ENCODE results near the gene MAN1A1.

Gene MAN1A1

DNA sequence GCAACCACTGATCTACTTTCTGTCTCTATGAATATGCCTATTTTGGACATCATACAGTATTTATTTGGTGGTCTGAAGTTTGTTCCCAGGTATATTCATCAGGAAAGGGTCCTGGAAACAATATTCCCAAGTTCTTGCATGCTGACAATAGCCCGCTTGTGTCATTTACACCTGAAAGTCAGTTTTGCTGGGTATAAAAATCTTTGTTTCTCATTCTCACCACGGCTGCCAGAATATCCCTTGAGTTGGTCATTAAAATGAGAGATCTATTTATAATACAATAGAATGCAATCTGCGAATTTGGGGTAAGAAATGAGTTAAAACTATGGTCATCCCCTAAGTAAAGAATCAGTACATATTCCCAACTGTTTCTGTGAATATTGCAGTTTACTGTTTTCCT, 79.0 kb downstream of the MAN1A1 start:
- no peak for DNase-seq (ENCODE audit: low read depth in 2 of 2)

DNA sequence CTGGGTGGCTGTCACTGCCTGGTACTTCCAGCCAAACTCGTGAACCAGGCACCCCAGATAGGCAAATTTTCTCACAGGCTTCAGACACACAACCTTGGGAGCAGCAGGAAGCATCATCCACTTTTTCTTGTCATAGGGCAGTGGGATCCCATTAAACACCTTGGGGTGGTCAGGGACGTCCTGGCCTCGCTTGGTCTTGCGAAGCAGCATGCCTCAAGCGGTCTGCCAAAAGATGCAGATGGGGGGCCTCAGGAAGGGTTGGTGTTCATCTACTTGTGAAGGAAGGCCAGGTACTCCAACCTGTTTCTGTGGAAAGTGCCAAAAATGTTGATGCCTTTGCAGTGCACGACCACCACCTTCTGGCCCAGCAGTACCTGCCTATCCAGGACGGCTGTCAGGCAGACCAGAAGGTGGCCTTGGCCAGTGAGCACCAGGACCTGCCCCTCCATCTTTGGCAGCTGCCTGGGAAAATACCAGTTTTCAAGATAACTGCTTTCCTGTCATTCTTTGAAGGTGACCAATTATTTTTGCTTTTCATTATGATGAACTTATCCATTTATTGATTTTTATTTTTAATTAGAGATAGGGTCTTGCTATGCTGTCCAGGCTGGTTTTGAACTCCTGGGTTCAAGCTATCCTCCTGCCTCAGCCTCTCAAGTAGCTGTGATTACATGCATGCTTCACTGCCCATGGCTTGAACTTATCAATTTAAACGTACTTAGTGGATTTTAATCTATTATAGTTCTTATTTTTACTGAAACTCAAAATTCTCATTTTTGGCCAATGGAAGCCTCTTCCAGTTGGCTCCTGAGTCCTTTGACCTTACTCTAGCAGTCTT, 80.1 kb downstream of the MAN1A1 start:
- no peak for DNase-seq (ENCODE audit: low read depth in 2 of 2)

DNA sequence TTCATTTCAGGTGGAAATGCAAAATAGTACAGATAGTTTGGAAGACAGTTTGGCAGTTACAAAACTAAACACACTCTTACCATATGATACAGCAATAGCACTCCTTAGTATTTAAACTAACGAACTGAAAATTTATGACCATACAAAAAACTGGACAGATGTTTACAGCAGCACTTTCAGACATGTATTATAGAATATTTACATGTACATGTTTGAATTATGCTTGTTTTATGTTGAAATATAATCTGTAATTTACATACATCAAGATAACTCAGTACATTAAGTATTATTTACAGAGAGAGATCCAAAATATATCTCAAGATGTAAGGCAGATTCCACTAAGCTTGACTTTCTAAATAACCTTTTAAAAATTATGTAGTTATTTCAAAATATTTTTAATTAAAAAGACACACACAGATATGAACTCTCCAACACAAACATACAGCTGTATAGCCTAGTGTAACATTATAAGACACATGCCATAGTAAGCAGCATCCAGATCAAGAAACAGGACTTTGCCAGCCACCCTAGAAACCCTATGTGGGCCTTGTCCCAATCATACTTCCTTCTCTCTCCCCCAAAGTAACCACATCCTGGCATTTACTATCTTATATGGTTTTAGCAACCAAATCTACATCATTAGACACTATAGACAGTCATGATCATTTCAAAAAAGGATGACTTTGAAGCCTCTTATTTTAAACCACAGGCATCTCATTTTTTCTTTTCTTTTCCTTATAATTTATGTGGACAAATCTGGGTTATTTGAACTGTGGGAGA, 82.2 kb downstream of the MAN1A1 start:
- no peak for DNase-seq (ENCODE audit: low read depth in 2 of 2)

DNA sequence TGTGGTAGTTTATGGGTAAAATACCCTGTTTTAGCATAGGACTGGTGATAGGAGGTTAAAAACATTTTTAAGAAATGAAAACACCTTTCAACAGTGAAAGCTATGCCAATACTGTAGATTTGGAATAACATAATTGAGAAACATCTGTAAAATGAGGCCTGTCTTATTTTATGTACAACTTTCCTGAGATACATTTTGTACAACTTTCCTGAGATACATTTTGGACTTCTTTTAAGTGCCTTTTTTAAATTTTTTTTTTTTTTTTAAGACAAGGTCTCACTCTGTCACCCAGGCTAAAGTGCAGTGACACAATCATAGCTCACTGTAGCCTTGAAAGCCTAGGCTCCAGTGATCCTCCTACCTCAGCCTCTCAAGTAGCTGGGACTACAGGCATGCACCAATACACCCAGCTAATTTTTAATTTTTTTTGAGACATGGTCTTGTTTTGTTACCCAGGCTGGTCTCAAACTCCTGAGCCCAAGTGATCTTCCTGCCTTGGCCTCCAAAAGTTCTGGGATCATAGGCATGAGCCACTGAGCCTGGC, 84.6 kb downstream of the MAN1A1 start:
- no peak for DNase-seq (ENCODE audit: low read depth in 2 of 2)

DNA sequence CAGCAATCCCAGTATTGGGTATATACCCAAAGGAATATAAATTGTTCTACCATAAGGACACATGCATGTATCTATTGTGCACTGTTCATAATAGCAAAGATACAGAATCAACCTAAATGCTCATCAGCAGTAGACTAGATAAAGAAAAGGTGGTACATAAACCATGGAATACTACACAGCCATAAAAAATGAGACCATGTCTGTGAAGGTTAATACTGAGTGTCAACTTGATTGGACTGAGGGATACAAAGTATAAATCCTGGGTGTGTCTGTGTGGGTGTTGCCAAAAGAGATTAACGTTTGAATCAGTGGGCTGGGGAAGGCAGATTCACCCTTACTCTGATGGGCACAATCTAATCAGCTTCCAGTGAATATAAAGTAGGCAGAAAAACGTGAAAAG, 86.9 kb downstream of the MAN1A1 start:
- no peak for DNase-seq (ENCODE audit: low read depth in 2 of 2)

DNA sequence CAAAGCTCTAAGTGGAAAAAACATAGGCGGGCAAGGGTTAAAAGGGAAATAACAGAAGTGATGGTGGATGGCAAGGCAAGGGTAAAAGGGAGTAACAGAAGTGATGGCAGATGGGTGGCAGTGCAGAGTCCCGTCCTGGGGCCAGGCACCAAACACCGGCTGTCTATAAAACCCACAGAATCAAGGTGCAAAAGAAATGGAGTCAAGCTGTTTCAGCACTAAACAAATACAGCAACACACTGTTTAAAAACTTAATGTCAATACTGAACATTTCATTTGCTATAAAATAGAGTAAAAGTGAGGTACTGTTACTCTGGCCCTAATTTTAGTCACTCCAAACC, 87.6 kb downstream of the MAN1A1 start:
- DNase-seq (ENCODE audit: low read depth in 2 of 2), result no peak

DNA sequence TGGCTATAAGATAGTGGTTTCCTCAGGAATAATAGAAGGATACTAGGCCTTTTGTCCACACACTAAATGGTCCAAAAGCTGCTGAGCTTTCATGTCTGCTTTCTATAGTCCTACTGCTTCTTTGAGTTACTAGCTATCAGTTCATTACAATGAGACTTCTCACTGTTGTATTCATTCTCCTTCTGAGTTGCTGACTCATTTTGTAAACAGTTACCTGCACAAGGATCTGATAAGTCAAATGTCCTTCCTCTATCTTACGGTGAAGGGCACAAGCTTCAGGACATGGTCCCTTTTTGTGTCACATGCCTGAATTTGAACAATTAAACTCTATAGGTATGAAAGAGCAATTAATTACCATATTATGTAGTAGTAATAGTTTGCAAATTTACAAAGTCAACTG, 90.5 kb downstream of the MAN1A1 start:
- no peak for DNase-seq (ENCODE audit: low read depth in 2 of 2)

DNA sequence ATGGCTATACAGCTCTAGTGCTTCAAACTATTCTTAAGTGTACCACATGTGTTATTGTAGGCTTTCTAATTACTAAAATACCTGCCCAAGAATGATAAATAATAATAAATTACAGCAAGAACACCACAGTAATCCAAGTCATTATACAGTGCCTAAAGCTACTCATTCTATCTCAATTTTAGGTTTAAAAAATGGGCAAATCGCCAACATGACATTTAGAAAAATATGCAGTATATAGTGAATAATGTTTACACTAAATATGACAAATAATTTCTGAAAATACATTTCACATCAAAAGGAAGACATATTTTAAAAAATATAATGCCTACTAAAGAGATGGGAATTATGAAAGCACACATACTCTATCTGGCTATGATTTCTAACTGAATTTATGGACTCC, 91.8 kb downstream of the MAN1A1 start:
- DNase-seq (ENCODE audit: low read depth in 2 of 2), result no peak

DNA sequence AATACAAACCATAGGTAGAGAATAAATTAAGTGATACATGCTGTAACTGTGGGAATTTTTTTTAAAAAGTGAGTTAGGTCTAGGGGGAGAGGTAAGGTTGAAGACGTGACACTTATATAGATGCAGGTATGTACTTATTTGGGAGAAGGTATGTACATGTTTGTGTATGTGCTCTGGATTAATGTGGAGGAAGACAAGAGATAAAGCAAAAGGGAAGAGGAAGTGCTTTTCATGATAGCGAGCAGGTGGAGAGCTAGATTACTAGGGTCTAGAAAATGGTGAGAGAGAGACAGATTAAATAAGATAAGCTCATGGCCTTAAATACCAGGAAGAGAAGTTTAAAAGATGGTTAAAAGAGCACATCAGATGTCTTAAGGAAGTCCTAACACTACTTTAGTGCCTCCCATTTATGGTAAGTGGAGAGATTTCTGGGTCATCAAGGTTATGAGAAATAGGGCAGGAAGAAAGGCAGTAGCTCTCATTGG, 92.5 kb downstream of the MAN1A1 start:
- DNase-seq (ENCODE audit: low read depth in 2 of 2), result no peak

DNA sequence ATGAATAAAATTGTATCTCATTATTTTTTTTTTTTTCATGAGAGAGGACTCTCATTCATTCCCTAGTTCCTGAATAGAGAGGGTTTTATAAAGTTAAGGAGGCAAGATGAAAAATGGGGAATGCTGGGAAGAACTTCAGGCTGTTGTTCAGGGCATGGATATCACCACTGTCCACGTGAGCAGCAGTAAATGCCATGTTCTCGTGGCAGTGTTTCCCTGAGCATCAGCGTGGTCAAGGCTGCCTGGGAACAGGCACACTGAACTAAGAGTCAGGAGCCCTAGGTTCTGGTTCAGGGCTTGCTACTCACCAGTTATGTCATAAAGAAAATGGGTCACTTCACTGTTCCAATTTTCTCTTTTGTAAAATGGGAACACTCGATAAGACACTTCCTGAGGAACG, 93.2 kb downstream of the MAN1A1 start:
- DNase-seq (ENCODE audit: low read depth in 2 of 2), result no peak

DNA sequence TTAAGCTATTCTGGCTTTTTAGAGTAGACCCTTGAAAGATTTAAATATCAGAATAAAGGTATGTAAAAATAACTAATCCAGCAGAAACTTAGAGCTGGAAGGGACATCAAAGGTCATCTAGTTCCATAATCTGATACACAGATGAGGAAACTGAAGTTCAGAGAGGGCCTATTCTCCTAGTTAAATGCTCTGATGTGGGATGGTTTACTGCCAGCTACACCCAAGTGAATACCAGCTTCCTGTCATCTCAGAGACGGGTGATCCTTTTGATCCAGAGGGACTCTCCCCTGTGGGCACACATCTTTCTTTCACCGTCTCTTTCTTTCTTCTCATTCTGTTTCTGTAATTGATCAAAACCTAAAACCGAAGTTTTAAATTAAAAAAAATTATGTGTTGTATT, 94.1 kb downstream of the MAN1A1 start:
- no peak for DNase-seq (ENCODE audit: low read depth in 2 of 2)

DNA sequence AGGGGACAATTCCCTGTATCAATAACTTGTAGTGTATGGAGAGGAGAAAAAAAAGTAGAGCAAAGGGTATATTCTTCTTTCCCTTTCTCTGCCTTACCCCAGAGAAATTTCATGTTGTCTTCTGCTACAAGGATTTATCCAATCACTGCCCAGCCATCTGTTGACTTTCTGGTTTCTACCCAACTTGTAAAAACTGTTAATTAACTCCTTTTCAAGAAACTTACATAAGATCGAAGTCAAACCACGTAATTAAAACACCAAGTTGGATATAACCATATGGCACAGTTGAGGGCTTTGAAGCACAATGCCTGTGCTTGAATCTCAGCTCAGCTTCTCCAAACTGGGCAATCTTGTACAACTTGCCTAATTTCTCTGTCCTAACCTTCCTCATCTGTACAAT, 99.5 kb downstream of the MAN1A1 start:
- no peak for DNase-seq (ENCODE audit: low read depth in 2 of 2)

DNA sequence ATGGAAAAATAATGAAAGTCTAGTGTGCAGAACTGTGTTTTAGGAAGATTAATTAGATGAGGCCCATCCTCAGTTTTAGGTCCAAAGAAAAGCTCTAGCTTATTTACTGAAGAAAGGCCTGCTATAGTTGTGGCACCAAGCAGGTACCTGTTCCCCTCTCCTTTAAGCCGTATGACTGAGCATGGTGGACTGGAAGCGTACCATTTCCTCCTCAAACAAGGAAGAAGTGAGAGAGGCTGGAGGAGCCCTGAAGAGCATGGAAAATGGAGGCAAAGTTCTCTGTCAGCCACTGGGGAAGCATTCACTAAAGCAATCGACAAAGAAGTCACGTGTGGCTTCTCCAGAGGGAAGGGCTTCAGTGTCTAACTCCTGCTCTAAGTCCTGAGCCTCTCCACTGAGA, 100.2 kb downstream of the MAN1A1 start:
- DNase-seq (ENCODE audit: low read depth in 2 of 2), result no peak

DNA sequence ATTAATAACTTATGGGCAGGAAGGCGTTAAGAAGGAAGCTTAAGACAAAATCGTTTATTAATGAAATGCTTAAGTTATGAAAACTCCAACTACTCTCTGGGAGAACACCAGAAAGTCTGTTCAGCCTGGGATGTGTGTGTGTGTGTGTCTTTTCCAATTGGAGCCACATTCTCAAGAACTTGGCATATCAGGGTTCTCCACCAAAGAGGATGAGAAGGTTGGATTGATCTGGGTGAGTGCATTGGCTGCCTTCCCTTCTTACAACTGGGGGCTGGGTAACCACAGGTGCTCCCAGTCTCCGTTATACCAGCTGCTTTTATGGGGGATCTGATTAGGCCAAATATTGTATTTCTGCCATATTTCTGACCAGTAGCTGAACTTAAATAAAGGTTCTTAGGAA, 102.1 kb downstream of the MAN1A1 start:
- no peak for DNase-seq (ENCODE audit: low read depth in 2 of 2)

DNA sequence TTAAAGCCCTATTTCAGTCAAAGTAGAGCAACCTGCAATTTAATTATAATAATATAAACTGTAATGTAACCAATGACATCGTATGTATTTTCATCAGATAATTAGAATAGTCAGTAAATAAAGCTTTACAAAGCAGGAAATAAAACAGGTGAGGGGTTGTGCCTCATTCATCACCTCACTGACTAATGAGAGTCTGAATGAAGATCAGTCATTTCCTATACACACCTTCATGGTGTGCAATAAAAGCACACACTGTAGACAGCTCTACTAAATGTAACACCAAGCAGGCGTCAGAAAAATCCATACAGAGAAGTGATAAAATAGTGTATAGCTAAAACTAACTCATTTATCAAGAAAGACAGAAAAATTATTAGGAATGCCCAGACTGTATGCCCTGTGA, 105.9 kb downstream of the MAN1A1 start:
- no peak for DNase-seq (ENCODE audit: low read depth in 2 of 2)

DNA sequence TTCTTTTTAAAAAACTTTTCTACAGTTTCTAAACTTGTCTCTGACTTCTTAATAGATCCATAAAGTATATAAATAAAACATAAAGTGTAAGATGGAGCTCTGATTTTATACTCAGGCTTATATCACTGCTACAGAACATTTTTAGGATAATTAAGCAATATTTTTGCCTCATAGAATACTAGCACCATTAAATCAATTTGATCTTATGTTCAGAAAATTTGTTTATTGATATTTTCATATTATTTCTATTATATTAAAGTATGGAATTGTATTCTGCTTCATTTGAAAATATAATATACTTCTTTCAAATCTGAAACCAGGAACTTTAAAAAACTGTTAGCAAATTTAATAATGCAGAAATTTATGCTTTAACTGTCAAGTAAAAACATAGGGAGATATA, 106.5 kb downstream of the MAN1A1 start:
- DNase-seq (ENCODE audit: low read depth in 2 of 2), result no peak

DNA sequence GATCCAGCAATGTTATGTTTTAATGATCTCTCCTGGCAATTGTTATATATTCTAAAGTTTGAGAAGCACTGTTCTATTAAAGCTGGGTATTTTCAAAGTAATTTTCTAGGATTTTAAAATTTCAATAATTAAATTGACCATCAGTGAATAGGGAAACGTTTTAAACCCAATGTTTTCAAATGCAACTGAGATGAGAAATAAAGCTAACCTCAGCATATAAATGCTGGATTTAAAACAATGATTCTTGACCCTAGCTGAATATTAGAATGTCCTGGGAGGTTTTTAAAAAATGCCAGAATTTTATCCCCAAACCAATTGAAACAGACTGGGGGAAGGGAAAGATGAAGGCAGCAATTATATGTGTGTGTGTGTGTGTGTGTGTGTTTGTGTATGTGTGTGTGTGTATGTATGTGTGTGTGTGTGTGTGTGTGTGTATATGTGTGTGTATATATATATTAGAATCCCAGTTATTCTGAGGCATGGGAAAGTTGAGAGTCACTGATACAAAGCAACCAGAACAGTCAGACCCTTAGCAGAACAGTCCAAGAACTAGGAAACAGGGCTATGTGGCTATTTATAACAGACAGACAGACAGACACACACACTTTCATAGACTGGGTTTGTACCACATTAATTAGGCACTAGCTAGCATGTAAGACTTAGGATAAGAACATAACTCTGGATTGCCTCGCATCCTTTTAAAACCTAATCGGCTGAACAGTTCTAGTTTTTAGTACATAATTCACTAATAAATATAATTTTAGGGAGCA, 107.8 kb downstream of the MAN1A1 start:
- DNase-seq (ENCODE audit: low read depth in 2 of 2), result no peak

DNA sequence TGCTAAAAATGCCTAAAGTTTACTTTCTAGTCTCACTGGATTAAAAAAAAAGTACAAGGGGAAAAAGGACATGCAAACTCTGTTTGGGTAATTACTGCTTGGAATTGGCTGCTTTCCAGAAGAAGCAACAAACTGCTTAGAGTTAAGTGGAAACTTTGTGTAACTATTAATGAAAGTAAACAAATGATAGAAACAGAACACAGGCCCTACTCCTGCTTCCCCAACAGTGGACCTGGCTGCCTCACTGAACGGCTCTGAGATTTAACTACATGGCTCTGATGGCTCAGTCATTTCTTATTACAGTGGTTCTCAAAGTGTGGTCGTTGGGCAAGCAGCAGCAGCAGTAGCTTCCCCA, 108.5 kb downstream of the MAN1A1 start:
- DNase-seq (ENCODE audit: low read depth in 2 of 2), result no peak

DNA sequence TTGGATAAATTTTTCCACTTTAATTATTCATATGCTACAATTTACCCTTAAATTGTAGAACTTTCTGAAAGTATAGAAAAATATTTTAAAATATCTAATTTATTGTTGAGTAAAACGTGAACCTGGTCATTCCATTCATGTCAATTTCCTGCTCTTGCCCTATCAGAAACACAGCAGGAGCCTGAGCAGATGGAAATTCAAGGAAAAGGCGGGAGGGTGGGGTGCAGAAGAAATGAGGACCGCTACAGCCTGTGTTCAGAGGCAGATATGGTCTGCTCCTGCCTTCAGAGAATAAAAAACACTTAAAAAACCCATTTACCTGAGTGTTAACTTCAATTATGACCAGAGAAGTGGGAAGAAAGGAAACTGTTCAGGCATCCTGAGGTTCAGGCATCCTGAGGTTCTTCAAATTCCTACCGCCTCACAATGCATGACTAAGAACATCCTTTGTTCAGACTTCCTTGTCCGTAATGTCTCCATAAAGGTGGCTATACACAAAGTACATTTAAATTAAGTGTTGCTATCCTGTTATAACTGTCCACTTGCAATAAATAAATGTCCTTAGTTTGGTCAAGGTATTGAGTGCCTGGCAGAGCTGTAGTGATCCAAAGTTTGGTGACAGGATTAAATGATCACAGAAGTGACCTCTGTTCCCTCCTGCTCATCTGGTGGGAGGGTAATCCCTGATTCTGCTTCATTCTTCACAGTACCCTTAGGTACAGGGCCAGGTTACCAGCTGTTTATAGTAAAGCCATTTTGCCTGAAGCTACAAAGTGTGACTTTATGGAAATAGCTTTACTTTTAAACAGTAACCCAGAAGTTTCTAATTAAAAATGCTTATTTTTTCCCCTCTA, 109.1 kb downstream of the MAN1A1 start:
- DNase-seq (ENCODE audit: low read depth in 2 of 2), result no peak

DNA sequence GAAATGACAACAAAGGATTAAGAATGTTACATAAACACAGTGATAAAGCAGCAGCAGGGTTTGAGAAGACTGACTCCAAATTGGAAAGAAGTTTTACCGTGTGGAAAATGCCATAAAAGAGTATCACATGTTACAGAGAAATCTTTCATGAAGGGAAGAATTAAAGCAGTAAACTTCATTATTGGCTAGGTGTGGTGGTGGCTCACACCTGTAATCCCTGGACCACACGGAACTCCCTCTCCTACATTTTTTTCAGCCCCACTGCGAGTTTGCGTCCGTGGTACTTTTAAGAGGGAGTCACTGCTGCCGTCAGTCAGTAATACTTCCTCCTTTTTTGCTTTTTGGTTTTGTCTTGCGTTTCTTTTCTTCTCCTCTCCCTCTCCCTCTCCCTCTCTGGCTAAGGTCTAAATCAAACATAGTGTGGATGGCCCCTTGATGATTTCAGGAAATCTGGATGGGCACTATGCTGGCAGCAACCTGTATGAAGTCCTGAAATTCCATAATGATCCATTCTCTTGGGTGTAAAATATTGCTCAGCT, 112.3 kb downstream of the MAN1A1 start:
- no peak for DNase-seq (ENCODE audit: low read depth in 2 of 2)

DNA sequence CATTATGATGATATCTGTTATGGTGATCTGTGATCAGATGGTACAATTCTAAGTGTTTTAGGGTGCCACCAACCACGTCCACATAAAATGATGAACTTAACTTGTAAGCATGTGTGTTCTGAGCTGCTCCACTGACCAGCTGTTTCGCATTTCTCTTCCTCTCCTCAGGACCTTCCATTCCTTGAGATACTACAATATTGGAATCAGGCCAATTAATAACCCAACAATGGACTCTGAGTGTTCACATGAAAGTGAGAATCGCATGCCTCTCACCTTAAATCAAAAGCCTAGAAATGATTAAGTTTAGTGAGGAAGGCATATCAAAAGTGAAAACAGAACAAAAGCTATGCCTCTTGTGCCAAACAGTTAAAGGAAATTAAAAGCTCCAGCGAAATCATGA, 114.6 kb downstream of the MAN1A1 start:
- DNase-seq (ENCODE audit: low read depth in 2 of 2), result no peak

Data from stimulated activated CD8-positive, alpha-beta memory T cell treated with anti-CD3 and anti-CD28 coated beads, Interleukin-15, amount 100 ng/mL, for 48 hours (primary cell).